HepG2 (cell line): ENCODE results near the gene FGFR3. TPM values are rescaled to one million over a fixed set of nuclear protein-coding genes. Genes with fewer than 3 reads are reported as not detected.

Experiments
- ATAC-seq: fragments of 200-7000 bp; cut with Tn5 transposase; 3 replicates; pipeline ENCODE4 v1.9.1; 2020; ENCODE audit warnings: mild to moderate bottlenecking, moderate library complexity
- BruUV-seq: library from RNA; stranded (reverse); fragments of 400-500 nt; replicated peaks from 2 replicates; lab custom pipeline; 2021; lab: Mats Ljungman, UMichigan
- CTCF ChIA-PET: fragments of 300-600 bp; formaldehyde crosslinking; extraction: SDS; loops from one replicate; lab custom pipeline; 2021; ENCODE audit warnings: low total read pairs, inconsistent platforms, low intra/inter-chr PET ratio; lab: Yijun Ruan, JAX
- POLR2A ChIA-PET: fragments of 350-600 bp; sonication (Branson Sonifier 250); formaldehyde crosslinking; loops from one replicate; lab custom pipeline; 2020; ENCODE audit warnings: antibody characterized with exemption, inconsistent platforms; lab: Yijun Ruan, JAX
- DNase-seq: peaks from one replicate; pipeline ENCODE4 v3.0.0-alpha.2; 2015; ENCODE audit warnings: low spot score
- FAIRE-seq: peaks from 3 replicates; lab custom pipeline; 2011; peaks lifted over from hg19 to GRCh38; lab: Jason Lieb, UNC
- H2AFZ ChIP-seq: one replicate; pipeline ENCODE4 v1.6.1; 2011; ENCODE audit warnings: low read length, inconsistent platforms
- H3K27ac ChIP-seq: fragments of 300-600 bp; 3 replicates; pipeline ENCODE4 v1.8.0; 2011; ENCODE audit warnings: mixed run types, mild to moderate bottlenecking, mixed read lengths, low read length, inconsistent platforms; ENCODE audit not compliant: insufficient read depth; ENCODE audit errors: extremely low read length
- H3K27me3 ChIP-seq, 2 experiments: fragments of 200-600 bp in 1 of 2; 2 replicates in 1 of 2; 3 replicates in 1 of 2; pipeline versions ENCODE4 v1.6.0 to v1.8.0; 2011; ENCODE audit warnings: low read length in 2 of 2, mild to moderate bottlenecking in 2 of 2, moderate library complexity in 2 of 2, inconsistent platforms in 1 of 2; ENCODE audit not compliant: insufficient read depth in 2 of 2, control insufficient read depth in 1 of 2
- H3K36me3 ChIP-seq, 2 experiments: fragments of 200-600 bp in 1 of 2; replicated peaks in 1 of 2; 2 replicates in 1 of 2; 3 replicates in 1 of 2; pipeline versions ENCODE4 v1.5.1 to v1.8.0; 2011; ENCODE audit warnings: low read length in 2 of 2, inconsistent platforms in 1 of 2; ENCODE audit not compliant: insufficient read depth in 2 of 2, control insufficient read depth in 1 of 2
- H3K4me1 ChIP-seq: 2 replicates; pipeline ENCODE4 v1.5.1; 2012; ENCODE audit warnings: low read length, inconsistent platforms; ENCODE audit not compliant: insufficient read depth
- H3K4me2 ChIP-seq: 2 replicates; pipeline ENCODE4 v1.6.0; 2011; ENCODE audit warnings: low read depth, low read length, inconsistent platforms
- H3K4me3 ChIP-seq, 3 experiments: fragments of 200-600 bp in 1 of 3; sonication (generic), shearing (Covaris generic) in 1 of 3; replicated peaks in 1 of 3; 2 replicates each; pipeline ENCODE4 v1.5.1; 2011 to 2016; ENCODE audit warnings: low read length in 3 of 3, inconsistent platforms in 2 of 3, low read depth in 2 of 3, mild to moderate bottlenecking in 2 of 3, control low read depth in 1 of 3, mixed read lengths in 1 of 3; ENCODE audit not compliant: insufficient read depth in 1 of 3
- H3K79me2 ChIP-seq: one replicate; pipeline ENCODE4 v1.6.1; 2011; ENCODE audit warnings: low read length, inconsistent platforms; ENCODE audit not compliant: insufficient read depth
- H3K9ac ChIP-seq: 2 replicates; pipeline ENCODE4 v1.6.0; 2011; ENCODE audit warnings: mild to moderate bottlenecking, low read depth, low read length, inconsistent platforms; ENCODE audit not compliant: insufficient read depth
- H3K9me3 ChIP-seq: 2 replicates; pipeline ENCODE4 v1.5.1; 2012; ENCODE audit warnings: mild to moderate bottlenecking, low read length
- H4K20me1 ChIP-seq: 2 replicates; pipeline ENCODE4 v1.6.0; 2011; ENCODE audit warnings: inconsistent platforms, mild to moderate bottlenecking, low read length, moderate library complexity; ENCODE audit not compliant: insufficient read depth
- ATAD3A ChIP-seq: sonication (generic); formaldehyde crosslinking; IDR thresholded peaks from 2 replicates; pipeline ENCODE4 v1.4.0; 2020; ENCODE audit warnings: missing genetic modification reagents
- GABPB1 ChIP-seq: IDR thresholded peaks from 2 replicates; pipeline ENCODE4 v1.6.1; 2016; ENCODE audit warnings: mild to moderate bottlenecking, missing genetic modification reagents, moderate library complexity, missing compliant biosample characterization
- HES4 ChIP-seq: sonication (generic); formaldehyde crosslinking; IDR thresholded peaks from 2 replicates; pipeline ENCODE4 v1.9.0; 2021; ENCODE audit warnings: mild to moderate bottlenecking, missing genetic modification reagents, borderline replicate concordance
- HNF4A ChIP-seq: sonication (generic); formaldehyde crosslinking; IDR thresholded peaks from 2 replicates; pipeline ENCODE4 v1.4.0; 2020; ENCODE audit warnings: missing genetic modification reagents
- HNF4G ChIP-seq, 2 experiments: sonication (generic) in 1 of 2; formaldehyde crosslinking in 1 of 2; IDR thresholded peaks; 2 replicates each; pipeline versions ENCODE4 v1.4.0 to v1.6.1; 2011 to 2020; ENCODE audit warnings: borderline replicate concordance in 2 of 2, low read depth in 2 of 2, mild to moderate bottlenecking in 2 of 2, low read length in 1 of 2, missing genetic modification reagents in 1 of 2, moderate library complexity in 1 of 2
- KDM2A ChIP-seq: sonication (generic); formaldehyde crosslinking; IDR thresholded peaks from 2 replicates; pipeline ENCODE4 v1.4.0; 2020; ENCODE audit warnings: low read depth, missing genetic modification reagents, borderline replicate concordance
- KDM6A ChIP-seq: IDR thresholded peaks from 2 replicates; pipeline ENCODE4 v1.6.1; 2016; ENCODE audit warnings: low read depth
- MEIS2 ChIP-seq: sonication (generic); formaldehyde crosslinking; IDR thresholded peaks from 2 replicates; pipeline ENCODE4 v1.9.0; 2021; ENCODE audit warnings: mild to moderate bottlenecking, missing genetic modification reagents
- POLR2A ChIP-seq, 2 experiments: IDR thresholded peaks; 2 replicates each; pipeline ENCODE4 v1.6.1; 2011; ENCODE audit warnings: low read depth in 2 of 2, low read length in 2 of 2, mild to moderate bottlenecking in 1 of 2, moderate library complexity in 1 of 2; ENCODE audit not compliant: insufficient read depth in 1 of 2
- RXRA ChIP-seq: sonication (generic); formaldehyde crosslinking; IDR thresholded peaks from 2 replicates; pipeline ENCODE4 v1.5.1; 2020; ENCODE audit warnings: missing genetic modification reagents
- TARDBP ChIP-seq: sonication (generic); formaldehyde crosslinking; IDR thresholded peaks from 2 replicates; pipeline ENCODE4 v1.8.0; 2022; ENCODE audit warnings: mild to moderate bottlenecking, missing genetic modification reagents
- ZFX ChIP-seq: sonication (generic); formaldehyde crosslinking; IDR thresholded peaks from 2 replicates; pipeline ENCODE4 v1.4.0; 2020; ENCODE audit warnings: mild to moderate bottlenecking, low read depth, missing genetic modification reagents, moderate library complexity
- ZNF564 ChIP-seq: sonication (generic); formaldehyde crosslinking; IDR thresholded peaks from 2 replicates; pipeline ENCODE4 v1.8.1; 2023; ENCODE audit warnings: mild to moderate bottlenecking, missing genetic modification reagents
- ZNF577 ChIP-seq: sonication (generic); formaldehyde crosslinking; IDR thresholded peaks from 2 replicates; pipeline ENCODE4 v1.4.0; 2020; ENCODE audit warnings: mild to moderate bottlenecking, low read depth, missing genetic modification reagents, borderline replicate concordance
- ZNF7 ChIP-seq: IDR thresholded peaks from 2 replicates; pipeline ENCODE4 v1.6.1; 2016; ENCODE audit warnings: missing biosample characterization, missing genetic modification reagents
- WGBS: methylation state at CpG from one replicate; pipeline ENCODE4 v1.1.6; 2017; ENCODE audit warnings: low lambda C conversion rate; 5-methylcytosine and 5-hydroxymethylcytosine counted together
- in situ Hi-C: cut with HindIII; loops from 2 replicates; pipeline ENCODE4 v1.10.0; 2017; ENCODE audit warnings: low pct_unique_long_range_greater_than_20kb; ENCODE audit not compliant: extremely low pct_ligation_motif_present
- intact Hi-C: fragments of 100-400 bp; cut with micrococcal nuclease; formaldehyde crosslinking; loops from one replicate; pipeline ENCODE4 v1.10.0; 2022; ENCODE audit not compliant: unreplicated experiment
- polyA plus RNA-seq, 8 experiments: library from polyadenylated mRNA; depleted of rRNA in 3 of 8; stranded (reverse) in 7 of 8; unstranded in 1 of 8; fragments of >200 nt; fragmentation: Illumina TruSeq in 4 of 8; extraction: Trizol in 4 of 8; gene quantifications; 2 replicates each; pipeline versions ENCODE4 v1.2.1 to v1.2.3, GENCODE V29; 2011 to 2016; ENCODE audit warnings: low read depth in 4 of 8, missing spikeins in 1 of 8, mixed read lengths in 1 of 8; ENCODE audit not compliant: insufficient read depth in 1 of 8
- total RNA-seq, 5 experiments: library from RNA; depleted of rRNA; stranded (reverse); fragments of >200 nt; fragmentation: Illumina TruSeq; extraction: Trizol; gene quantifications; 2 replicates each; pipeline ENCODE4 v1.2.3, GENCODE V29; 2016; ENCODE audit warnings: low read depth in 1 of 5
- TF ChIP-seq, protein P1 (sequence below): sonication (generic); formaldehyde crosslinking; IDR thresholded peaks from 2 replicates; pipeline ENCODE4 v1.4.0; 2020; ENCODE audit warnings: low read depth, missing genetic modification reagents
- TF ChIP-seq, protein P2 (sequence below): sonication (generic); formaldehyde crosslinking; IDR thresholded peaks from 2 replicates; pipeline ENCODE4 v1.4.0; 2020; ENCODE audit warnings: mild to moderate bottlenecking, missing genetic modification reagents

Gene FGFR3
- total and polyA plus RNA-seq, 2 of the 13 experiments (the other 11 are each of a cell fraction or from before 2014, with no cell fraction given): 103 to 109 TPM

DNA sequence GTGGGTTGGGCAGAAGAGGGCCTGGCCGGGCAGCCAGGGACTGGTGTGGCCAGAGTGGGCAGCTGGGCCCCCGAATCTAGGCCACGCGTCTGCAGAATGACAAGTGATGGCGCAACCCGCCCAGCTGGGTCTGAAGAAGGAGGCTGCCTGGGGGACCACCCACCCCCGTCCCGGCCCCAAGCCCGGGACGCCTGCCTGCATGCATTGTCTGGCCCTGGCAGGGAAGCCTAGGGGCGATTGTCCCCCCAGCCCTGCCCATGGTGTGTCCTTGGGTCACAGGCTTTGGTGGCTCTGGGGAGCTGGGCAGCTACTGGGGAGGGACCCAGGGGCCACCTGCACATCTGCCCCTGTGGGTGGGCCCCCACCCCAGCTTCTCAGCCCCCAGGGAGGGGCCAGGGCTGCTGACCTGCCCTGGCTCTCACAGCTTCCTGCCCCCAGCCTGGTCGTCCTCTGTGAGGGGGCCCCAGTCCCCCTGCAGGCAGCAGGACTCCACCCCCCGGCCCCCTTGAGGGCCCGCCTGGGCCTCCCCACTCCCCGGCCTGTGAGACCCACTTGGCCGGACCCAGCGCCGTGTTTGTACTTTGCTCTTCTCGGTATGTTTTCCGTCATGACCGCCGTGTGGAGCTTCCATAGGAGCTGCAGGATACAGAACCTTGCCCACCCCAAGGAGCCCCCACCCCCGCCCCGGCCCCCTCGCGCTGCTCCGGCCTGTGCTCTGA lies 4.9 kb downstream of the FGFR3 start:
- POLR2A ChIA-PET: interaction anchor here (1.5 to 28.6 kb wide), 5 partner anchors 9 to 50 kb away, joined by 8 to 1258 read pairs (median 48); no protein-coding TSS in a partner anchor
- Histone ChIP-seq H4K20me1 (peaks cover 25% of the 10 kb centered on the region), H2AFZ (no peak overlapping the region), H3K79me2 (peaks cover 61% of the 10 kb centered on the region), H3K36me3 (peaks cover 20 to 33% of the 10 kb centered on the region in 2 experiments; a peak in 4 of 5 replicates), H3K9me3 (no peaks in the 10 kb centered on the region), H3K4me3 (peak overlapping the region; percentile 18 to 95 (median 19)), H3K27me3 (no peaks in the 10 kb centered on the region; a peak in 1 of 5 replicates), H3K4me2 (peak overlapping the region; percentile 94), H3K9ac (peak overlapping the region; percentile 94), H3K27ac (peak overlapping the region; percentile 92), H3K4me1 (peaks cover 73% of the 10 kb centered on the region)
- FAIRE-seq (no peak), DNase-seq (peak; percentile 60), ATAC-seq (peak; percentile 9)
- in situ Hi-C loops (no loop called here), intact Hi-C loops (loop anchor here (2.0 to 5.0 kb wide), 2 partner anchors 13 to 51 kb away; no protein-coding TSS in a partner anchor)
- CTCF ChIA-PET: no interaction called here
- 26% methylated on average over 4 of the region's 27 CpGs for WGBS
- no TSS peak for BruUV-seq
- 0 out of 2 replicates have a peak, but pooled peaks have one; percentile 24 for TF ChIP-seq KDM2A (CRISPR knock-in tag)
- TF ChIP-seq ZNF577 (CRISPR knock-in tag): no peak
- peak; percentile 22 for TF ChIP-seq ZFX
- TF ChIP-seq ZNF564 (CRISPR knock-in tag): peak; percentile 55; the same call in 1 of the 2 replicates
- peak; percentile 48; the same call in 1 of the 2 replicates for TF ChIP-seq GABPB1
- TF ChIP-seq ATAD3A (CRISPR knock-in tag): no peak
- TF ChIP-seq, protein P1, sequence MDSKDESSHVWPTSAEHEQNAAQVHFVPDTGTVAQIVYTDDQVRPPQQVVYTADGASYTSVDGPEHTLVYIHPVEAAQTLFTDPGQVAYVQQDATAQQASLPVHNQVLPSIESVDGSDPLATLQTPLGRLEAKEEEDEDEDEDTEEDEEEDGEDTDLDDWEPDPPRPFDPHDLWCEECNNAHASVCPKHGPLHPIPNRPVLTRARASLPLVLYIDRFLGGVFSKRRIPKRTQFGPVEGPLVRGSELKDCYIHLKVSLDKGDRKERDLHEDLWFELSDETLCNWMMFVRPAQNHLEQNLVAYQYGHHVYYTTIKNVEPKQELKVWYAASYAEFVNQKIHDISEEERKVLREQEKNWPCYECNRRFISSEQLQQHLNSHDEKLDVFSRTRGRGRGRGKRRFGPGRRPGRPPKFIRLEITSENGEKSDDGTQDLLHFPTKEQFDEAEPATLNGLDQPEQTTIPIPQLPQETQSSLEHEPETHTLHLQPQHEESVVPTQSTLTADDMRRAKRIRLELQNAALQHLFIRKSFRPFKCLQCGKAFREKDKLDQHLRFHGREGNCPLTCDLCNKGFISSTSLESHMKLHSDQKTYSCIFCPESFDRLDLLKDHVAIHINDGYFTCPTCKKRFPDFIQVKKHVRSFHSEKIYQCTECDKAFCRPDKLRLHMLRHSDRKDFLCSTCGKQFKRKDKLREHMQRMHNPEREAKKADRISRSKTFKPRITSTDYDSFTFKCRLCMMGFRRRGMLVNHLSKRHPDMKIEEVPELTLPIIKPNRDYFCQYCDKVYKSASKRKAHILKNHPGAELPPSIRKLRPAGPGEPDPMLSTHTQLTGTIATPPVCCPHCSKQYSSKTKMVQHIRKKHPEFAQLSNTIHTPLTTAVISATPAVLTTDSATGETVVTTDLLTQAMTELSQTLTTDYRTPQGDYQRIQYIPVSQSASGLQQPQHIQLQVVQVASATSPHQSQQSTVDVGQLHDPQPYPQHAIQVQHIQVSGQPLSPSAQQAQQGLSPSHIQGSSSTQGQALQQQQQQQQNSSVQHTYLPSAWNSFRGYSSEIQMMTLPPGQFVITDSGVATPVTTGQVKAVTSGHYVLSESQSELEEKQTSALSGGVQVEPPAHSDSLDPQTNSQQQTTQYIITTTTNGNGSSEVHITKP: 0 out of 2 replicates have a peak, but pooled peaks have one; percentile 43
- TF ChIP-seq HES4: 0 out of 2 replicates have a peak, but pooled peaks have one; percentile 19
- peak; percentile 67; the same call in 1 of the 2 replicates for TF ChIP-seq TARDBP (CRISPR knock-in tag)
- TF ChIP-seq POLR2A (IDR thresholded peaks at IDR 0.05; ENCODE audit: insufficient read depth in 1 of 2, low read depth in 2 of 2, low read length in 2 of 2): no peak
- peak; percentile 41; the same call in 1 of the 2 replicates for TF ChIP-seq KDM6A (CRISPR knock-in tag)
- peak; percentile 72 for TF ChIP-seq HNF4A
- peak; percentile 72 for TF ChIP-seq HNF4G (IDR thresholded peaks at IDR 0.05; ENCODE audit: borderline replicate concordance, low read depth, low read length)
- TF ChIP-seq HNF4G (CRISPR knock-in tag; IDR thresholded peaks at IDR 0.05; ENCODE audit: borderline replicate concordance, low read depth): no peak; the same call in 1 of the 2 replicates
- TF ChIP-seq RXRA (CRISPR knock-in tag): peak; percentile 41; the same call in 1 of the 2 replicates
- TF ChIP-seq, protein P2, sequence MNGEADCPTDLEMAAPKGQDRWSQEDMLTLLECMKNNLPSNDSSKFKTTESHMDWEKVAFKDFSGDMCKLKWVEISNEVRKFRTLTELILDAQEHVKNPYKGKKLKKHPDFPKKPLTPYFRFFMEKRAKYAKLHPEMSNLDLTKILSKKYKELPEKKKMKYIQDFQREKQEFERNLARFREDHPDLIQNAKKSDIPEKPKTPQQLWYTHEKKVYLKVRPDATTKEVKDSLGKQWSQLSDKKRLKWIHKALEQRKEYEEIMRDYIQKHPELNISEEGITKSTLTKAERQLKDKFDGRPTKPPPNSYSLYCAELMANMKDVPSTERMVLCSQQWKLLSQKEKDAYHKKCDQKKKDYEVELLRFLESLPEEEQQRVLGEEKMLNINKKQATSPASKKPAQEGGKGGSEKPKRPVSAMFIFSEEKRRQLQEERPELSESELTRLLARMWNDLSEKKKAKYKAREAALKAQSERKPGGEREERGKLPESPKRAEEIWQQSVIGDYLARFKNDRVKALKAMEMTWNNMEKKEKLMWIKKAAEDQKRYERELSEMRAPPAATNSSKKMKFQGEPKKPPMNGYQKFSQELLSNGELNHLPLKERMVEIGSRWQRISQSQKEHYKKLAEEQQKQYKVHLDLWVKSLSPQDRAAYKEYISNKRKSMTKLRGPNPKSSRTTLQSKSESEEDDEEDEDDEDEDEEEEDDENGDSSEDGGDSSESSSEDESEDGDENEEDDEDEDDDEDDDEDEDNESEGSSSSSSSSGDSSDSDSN (CRISPR knock-in tag): peak; percentile 44; the same call in 1 of the 2 replicates
- no peak for TF ChIP-seq MEIS2 (CRISPR knock-in tag)
- no peak for TF ChIP-seq ZNF7 (CRISPR knock-in tag)
